SK-N-MC (cell line): ENCODE data around the gene ADAMTS15.
A peak's percentile ranks its signal among the peaks of the same experiment; 100 is the strongest.

Experiments used
- DNase-seq: peaks from one replicate; pipeline ENCODE4 v3.0.0-alpha.2; 2011; ENCODE audit warnings: low read depth, low spot score
- H3K27ac ChIP-seq: fragments of 200-600 bp; sonication (generic); 2 replicates; pipeline ENCODE4 v1.5.1; 2016; ENCODE audit warnings: mixed run types
- H3K36me3 ChIP-seq: fragments of 200-600 bp; sonication (generic); 2 replicates; pipeline ENCODE4 v1.6.1; 2017; ENCODE audit warnings: antibody characterized with exemption, low read length, mixed read lengths; ENCODE audit not compliant: insufficient read depth
- H3K4me3 ChIP-seq: fragments of 200-600 bp; sonication (generic); 2 replicates; pipeline ENCODE4 v1.5.1; 2016
- H3K9ac ChIP-seq: fragments of 200-600 bp; sonication (generic); 2 replicates; pipeline ENCODE4 v1.8.0; 2017; ENCODE audit warnings: mixed run types, mixed read lengths; ENCODE audit not compliant: insufficient read length
- H3K9me3 ChIP-seq: fragments of 200-600 bp; sonication (generic); 2 replicates; pipeline ENCODE4 v1.6.1; 2017; ENCODE audit warnings: low read depth, mild to moderate bottlenecking, antibody characterized with exemption, low read length, moderate library complexity, mixed read lengths
- EZH2 ChIP-seq: fragments of 200-600 bp; sonication (generic); IDR thresholded peaks from one replicate; pipeline ENCODE4 v1.6.1; 2017; ENCODE audit warnings: antibody characterized with exemption
- FOXP2 ChIP-seq: optimal IDR thresholded peaks from 2 replicates; pipeline ENCODE3; 2011; ENCODE audit warnings: mild to moderate bottlenecking, moderate library complexity; ENCODE audit not compliant: insufficient read depth; ENCODE audit errors: extremely low read length, control extremely low read depth
- POLR2AphosphoS5 ChIP-seq: IDR thresholded peaks from 2 replicates; pipeline ENCODE4 v1.6.1; 2012; ENCODE audit warnings: mild to moderate bottlenecking, low read depth, low read length, borderline replicate concordance

ADAMTS15 gene

DNA sequence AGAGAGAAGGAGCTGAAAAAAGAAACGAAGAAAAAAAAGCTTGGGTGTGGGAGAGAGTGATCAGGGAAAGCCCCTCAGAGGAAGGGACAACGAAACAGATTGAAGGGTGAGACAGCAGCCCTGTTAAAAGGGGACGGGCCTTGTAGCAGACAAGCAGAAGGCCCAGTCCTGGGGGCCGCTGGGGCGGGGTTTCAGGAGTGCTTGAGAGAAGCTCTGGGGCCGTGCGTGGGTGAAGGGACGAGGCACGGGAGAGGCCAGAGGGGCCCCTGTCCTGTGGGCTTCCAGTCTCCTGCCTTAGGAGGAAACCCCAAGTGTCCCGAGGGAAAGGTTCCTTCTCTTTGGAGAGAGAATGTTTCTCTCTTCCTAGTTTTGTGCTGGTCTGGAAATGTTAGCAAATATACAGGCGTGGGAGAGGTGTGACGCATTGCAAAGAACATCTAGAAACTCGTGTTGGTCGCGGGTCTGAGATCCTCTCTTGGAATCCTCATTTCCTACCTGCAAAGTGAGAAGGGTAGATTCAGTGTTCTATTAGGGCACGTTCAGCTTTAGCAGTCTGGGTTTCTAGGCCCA is 28.6 kb downstream of the ADAMTS15 start:
- no peak for TF ChIP-seq POLR2AphosphoS5
- no peak for TF ChIP-seq EZH2
- no peak for TF ChIP-seq FOXP2
- Histone ChIP-seq H3K36me3 (no peaks in the 10 kb centered on the region), H3K9ac (no peak overlapping the region), H3K27ac (no peak overlapping the region), H3K9me3 (no peaks in the 10 kb centered on the region), H3K4me3 (no peak overlapping the region)
- DNase-seq, result no peak

DNA sequence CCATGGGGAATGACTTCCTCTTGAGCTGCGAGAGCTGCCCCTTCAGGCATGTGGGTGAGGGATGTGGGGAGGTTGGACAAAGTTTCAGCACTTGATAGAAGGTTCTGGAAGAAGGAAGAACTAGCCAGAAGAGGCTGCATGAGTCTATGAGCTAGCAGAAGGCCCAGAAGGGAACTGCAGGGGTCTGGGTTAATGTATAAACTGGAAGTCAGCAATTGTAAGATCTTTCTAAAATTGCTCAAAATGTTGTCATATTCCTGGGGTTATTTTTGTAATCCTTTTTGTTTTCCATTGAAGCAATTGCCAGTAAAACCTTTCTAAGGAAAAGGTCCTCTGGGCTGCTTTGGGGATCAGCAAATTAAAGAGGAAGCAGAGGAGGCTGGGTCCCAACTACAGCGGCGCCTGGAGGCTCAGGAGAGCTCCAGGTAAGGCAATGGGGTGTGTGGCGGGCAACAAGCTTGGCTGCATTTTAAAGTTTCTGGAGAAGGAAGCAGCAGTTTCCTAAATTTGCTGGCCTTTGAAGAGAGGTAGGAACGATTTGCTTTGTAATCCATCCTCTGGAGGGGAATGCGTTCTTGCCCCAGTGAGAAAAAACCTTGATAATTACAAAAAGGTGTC is 29.2 kb downstream of the ADAMTS15 start:
- Histone ChIP-seq H3K9me3 (no peaks in the 10 kb centered on the region), H3K27ac (no peak overlapping the region), H3K4me3 (no peak overlapping the region), H3K36me3 (no peaks in the 10 kb centered on the region), H3K9ac (no peak overlapping the region)
- TF ChIP-seq POLR2AphosphoS5 (no peak), FOXP2 (no peak), EZH2 (no peak)
- no peak for DNase-seq

DNA sequence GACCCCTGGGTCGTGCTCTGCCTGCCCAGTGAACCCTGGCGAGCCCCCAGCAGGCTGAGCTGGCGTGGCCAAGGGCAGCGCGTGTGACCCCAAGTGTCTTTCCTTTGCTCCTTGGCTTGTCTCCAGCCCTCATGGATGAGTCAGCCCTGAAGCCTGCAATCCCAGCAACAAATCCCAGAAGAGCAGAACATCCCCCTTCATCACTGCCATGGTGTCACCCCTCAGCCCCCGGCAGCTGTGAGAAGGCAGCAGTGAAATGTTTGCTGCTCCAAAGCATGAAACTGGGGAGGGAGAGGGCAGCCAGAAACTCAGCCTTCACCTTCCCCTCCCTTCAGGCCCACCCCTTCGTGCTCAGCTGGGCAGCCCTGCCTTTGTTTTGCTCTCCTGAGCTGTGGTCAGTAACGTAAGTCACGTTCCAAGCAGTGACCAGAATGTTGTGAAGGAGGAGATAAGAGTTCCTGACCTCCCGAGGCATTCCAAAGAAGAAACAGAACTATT is 29.8 kb downstream of the ADAMTS15 start:
- DNase-seq, result no peak
- Histone ChIP-seq H3K4me3 (no peak overlapping the region), H3K27ac (no peak overlapping the region)

DNA sequence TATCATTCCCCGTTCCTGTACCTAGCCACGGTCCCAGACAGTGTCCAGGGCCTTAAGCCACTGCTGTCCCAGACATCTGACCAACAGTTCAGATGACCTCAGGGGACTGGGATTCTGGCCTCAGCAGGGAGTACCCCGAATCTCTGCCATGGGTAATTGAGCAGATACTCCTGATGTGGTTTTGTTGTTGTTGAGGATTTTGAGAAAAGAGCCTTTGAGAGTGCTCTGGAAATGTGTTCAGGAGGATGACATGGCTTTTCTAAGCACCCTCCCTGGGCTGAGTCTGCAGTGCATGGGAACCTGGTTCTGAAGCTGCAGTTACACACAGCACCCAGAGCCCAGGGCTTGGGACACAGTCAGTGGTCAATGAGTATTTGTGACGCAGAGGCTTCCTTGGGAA is 30.4 kb downstream of the ADAMTS15 start:
- Histone ChIP-seq H3K9me3 (no peaks in the 10 kb centered on the region), H3K27ac (no peak overlapping the region), H3K4me3 (no peak overlapping the region), H3K9ac (no peak overlapping the region), H3K36me3 (no peaks in the 10 kb centered on the region)
- no peak for TF ChIP-seq EZH2
- no peak for DNase-seq

More for the DNA sequence above, 29.8 kb downstream of the ADAMTS15 start:
- TF ChIP-seq POLR2AphosphoS5 (no peak), EZH2 (no peak), FOXP2 (no peak)
- no peak overlapping the region for H3K9ac ChIP-seq
- H3K9me3 ChIP-seq, result no peaks in the 10 kb centered on the region
- no peaks in the 10 kb centered on the region for H3K36me3 ChIP-seq

DNA sequence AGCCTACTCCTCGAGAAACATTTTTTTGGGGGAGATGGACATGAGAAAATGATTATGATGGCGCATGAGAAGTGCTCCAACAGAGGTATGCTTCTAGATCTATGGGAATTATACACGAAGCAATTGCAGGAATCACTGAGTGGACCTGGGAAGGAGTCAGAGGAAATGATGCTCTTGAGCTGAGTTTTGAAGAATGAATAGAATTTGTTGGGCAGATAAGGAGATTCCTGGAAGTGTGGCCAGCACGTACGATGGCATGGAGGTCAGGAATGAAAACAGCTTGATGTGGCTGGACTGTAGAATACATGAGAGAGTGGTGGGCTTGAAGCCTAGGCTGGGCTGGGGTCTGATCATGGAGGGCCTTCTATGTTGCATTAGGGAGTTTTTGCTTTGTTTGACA is 31.7 kb downstream of the ADAMTS15 start:
- DNase-seq, result no peak
- H3K4me3 ChIP-seq, result no peak overlapping the region
- H3K9ac ChIP-seq, result no peak overlapping the region
- no peaks in the 10 kb centered on the region for H3K9me3 ChIP-seq
- H3K36me3 ChIP-seq, result no peaks in the 10 kb centered on the region
- TF ChIP-seq POLR2AphosphoS5 (no peak), FOXP2 (no peak), EZH2 (no peak)
- H3K27ac ChIP-seq, result no peak overlapping the region

DNA sequence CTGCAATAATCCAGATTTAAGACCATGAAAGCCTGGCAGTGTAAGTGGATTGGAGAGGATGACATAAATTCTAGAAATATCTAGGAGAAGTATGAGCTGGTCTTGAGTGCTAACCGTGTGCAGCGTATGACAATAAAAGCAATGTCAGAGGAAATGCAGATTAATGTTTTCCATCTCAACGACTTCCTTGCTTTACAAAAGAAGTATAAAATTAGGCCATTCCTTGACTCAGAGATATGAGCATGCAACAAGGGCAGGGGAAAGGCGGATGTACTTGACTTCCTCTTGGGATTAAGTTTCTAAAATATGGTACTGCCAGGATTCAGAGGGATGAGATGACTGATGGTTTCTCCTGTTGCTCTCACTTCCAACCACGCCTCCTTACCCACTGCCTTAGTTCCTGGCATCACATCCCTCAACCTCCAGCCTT is 32.3 kb downstream of the ADAMTS15 start:
- Histone ChIP-seq H3K27ac (no peak overlapping the region), H3K36me3 (no peaks in the 10 kb centered on the region), H3K9me3 (no peaks in the 10 kb centered on the region), H3K9ac (no peak overlapping the region), H3K4me3 (no peak overlapping the region)
- peak; percentile 10 for DNase-seq
- TF ChIP-seq EZH2, result no peak
- no peak for TF ChIP-seq FOXP2

DNA sequence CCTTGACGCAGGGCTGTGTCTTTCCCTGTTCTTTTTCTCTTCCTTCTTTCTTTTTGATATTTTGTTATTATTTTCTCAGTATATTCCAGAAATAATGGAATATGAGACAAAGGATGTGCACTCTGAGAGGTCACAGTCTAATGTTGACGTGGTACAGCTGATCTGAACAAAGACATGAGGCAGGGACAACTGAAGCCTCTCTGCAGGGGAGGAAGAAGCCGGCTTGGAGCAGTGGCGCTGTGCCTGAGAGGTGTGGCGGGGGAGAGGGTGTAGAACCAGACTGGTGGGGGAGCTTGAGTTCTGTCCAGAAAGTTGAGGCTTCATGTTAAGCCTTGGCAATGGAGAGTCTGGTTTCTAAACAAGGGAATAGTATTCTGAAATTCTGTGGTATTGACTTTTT is 34.7 kb downstream of the ADAMTS15 start:
- DNase-seq, result no peak
- no peak for TF ChIP-seq FOXP2
- no peak for TF ChIP-seq EZH2
- TF ChIP-seq POLR2AphosphoS5, result no peak
- Histone ChIP-seq H3K9ac (no peak overlapping the region), H3K9me3 (no peaks in the 10 kb centered on the region), H3K27ac (no peak overlapping the region), H3K36me3 (no peaks in the 10 kb centered on the region), H3K4me3 (no peak overlapping the region)

DNA sequence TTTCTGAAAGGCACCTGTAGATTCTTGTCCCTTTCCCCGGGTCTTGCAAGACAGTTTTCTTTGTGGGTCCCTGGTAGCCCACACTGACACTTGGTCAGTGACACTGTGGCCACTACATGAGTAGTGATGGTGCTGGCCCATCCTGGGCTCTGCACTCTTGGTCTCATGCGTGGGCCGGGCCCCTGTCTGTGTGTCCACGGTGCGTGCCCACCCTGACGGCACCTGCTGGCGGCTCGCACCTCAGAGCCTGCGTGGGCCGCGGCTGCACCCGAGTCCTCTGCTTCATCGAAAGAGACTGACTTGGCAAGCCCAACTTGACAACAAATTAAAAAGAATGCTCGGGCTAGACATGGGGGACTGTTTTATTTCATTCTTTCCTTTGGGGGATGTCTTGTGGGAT is 37.5 kb downstream of the ADAMTS15 start:
- DNase-seq, result no peak
- H3K9me3 ChIP-seq, result no peaks in the 10 kb centered on the region
- no peak overlapping the region for H3K27ac ChIP-seq
- no peak for TF ChIP-seq EZH2
- TF ChIP-seq FOXP2, result no peak
- no peak for TF ChIP-seq POLR2AphosphoS5
- H3K36me3 ChIP-seq, result no peaks in the 10 kb centered on the region
- H3K4me3 ChIP-seq, result no peak overlapping the region
- H3K9ac ChIP-seq, result no peak overlapping the region

DNA sequence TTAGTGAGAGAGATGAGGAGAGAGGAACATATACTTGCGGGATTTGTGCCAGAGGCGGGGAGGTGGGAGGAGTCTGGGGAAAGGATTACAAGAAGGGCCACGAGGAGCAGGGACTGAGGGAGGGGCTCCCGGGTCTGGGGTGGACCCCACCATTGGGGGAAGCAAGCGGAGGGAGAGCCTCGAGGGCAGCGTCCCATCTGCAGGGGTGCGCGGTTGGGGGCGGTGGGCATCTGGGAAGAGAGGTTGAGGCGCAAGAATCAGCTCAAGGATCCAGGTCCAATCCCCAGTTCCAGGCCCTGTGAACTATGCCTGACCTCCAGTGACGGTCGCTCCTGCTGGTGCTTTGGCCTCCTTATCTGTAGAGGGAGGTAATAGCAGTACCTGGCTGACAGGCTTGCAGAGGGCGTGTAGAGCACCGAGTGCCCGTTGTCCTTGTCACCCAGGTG is 38.0 kb downstream of the ADAMTS15 start:
- DNase-seq, result no peak
- Histone ChIP-seq H3K36me3 (no peaks in the 10 kb centered on the region), H3K4me3 (no peak overlapping the region), H3K9ac (no peak overlapping the region), H3K27ac (no peak overlapping the region), H3K9me3 (no peaks in the 10 kb centered on the region)
- TF ChIP-seq POLR2AphosphoS5 (no peak), FOXP2 (no peak), EZH2 (no peak)
